Inferior parietal cortex (tissue), 1 donor: ENCODE results near the gene DUOXA1.
"Not testable (repeated sequence)": the region's sequence is repeated elsewhere in the genome, so short reads cannot be mapped to it uniquely, and the experiment has no call there.

Source experiments
- DNase-seq: peaks from one replicate; pipeline ENCODE4 v3.0.0-alpha.2; 2016; ENCODE audit errors: extremely low spot score

The DUOXA1 gene

GRCh38 chr15:45089712-45090373 is 39.8 kb downstream of the DUOXA1 start:
- DNase-seq = no peak

- DNase-seq = no peak
Observed at GRCh38 chr15:45088801-45089711, 40.6 kb downstream of the DUOXA1 start.

GRCh38 chr15:45087513-45087912 is 42.2 kb downstream of the DUOXA1 start:
- DNase-seq = no peak

- no peak for DNase-seq
Observed at GRCh38 chr15:45084163-45084562, 45.5 kb downstream of the DUOXA1 start.

GRCh38 chr15:45083223-45083622 is 46.5 kb downstream of the DUOXA1 start:
- DNase-seq = no peak

GRCh38 chr15:45082412-45082811 is 47.3 kb downstream of the DUOXA1 start:
- not testable (repeated sequence) for DNase-seq

GRCh38 chr15:45080593-45080992 is 49.1 kb downstream of the DUOXA1 start:
- DNase-seq = not testable (repeated sequence)

GRCh38 chr15:45079628-45080246 is 49.9 kb downstream of the DUOXA1 start:
- DNase-seq = not testable (repeated sequence)

GRCh38 chr15:45079201-45079600 is 50.5 kb downstream of the DUOXA1 start:
- not testable (repeated sequence) for DNase-seq

- not testable (repeated sequence) for DNase-seq
Observed at GRCh38 chr15:45077391-45077790, 52.3 kb downstream of the DUOXA1 start.

- DNase-seq = not testable (repeated sequence)
Observed at GRCh38 chr15:45075440-45076320, 54.0 kb downstream of the DUOXA1 start.

GRCh38 chr15:45073602-45074001 is 56.1 kb downstream of the DUOXA1 start:
- DNase-seq = not testable (repeated sequence)

GRCh38 chr15:45069942-45070360 is 59.7 kb downstream of the DUOXA1 start:
- DNase-seq = not testable (repeated sequence)
